HG02588 (cell line): ENCODE measurements around the gene DUSP2.

ENCODE experiments used
- ATAC-seq: cut with Tn5 transposase; IDR thresholded peaks from one replicate; pipeline ENCODE4 v1.9.1; 2021; ENCODE audit warnings: mild to moderate bottlenecking, moderate library complexity; ENCODE audit not compliant: unreplicated experiment

The DUSP2 gene

GRCh38 chr2:96103761-96104486, 41.3 kb downstream of the DUSP2 start:
- ATAC-seq: no peak

GRCh38 chr2:96103187-96103601, 42.0 kb downstream of the DUSP2 start:
- no peak for ATAC-seq

GRCh38 chr2:96102596-96103186, 42.5 kb downstream of the DUSP2 start:
- no peak for ATAC-seq

GRCh38 chr2:96100893-96101304, 44.3 kb downstream of the DUSP2 start:
- no peak for ATAC-seq

- no peak for ATAC-seq
These were observed 45.1 kb downstream of the DUSP2 start for GRCh38 chr2:96099861-96100798.

- no peak for ATAC-seq
These were observed 46.2 kb downstream of the DUSP2 start for GRCh38 chr2:96098900-96099590.

GRCh38 chr2:96097951-96098823, 47.1 kb downstream of the DUSP2 start:
- no peak for ATAC-seq

- ATAC-seq: no peak
These were observed 47.8 kb downstream of the DUSP2 start for GRCh38 chr2:96097441-96097840.

- ATAC-seq: no peak
These were observed 50.1 kb downstream of the DUSP2 start for GRCh38 chr2:96095116-96095636.

GRCh38 chr2:96093528-96093927, 51.7 kb downstream of the DUSP2 start:
- ATAC-seq: no peak
